GM18867 (cell line): ENCODE measurements around the gene GIPR.
A peak's percentile ranks its signal among the peaks of the same experiment; 100 is the strongest.
"Not testable (repeated sequence)": the region's sequence is repeated elsewhere in the genome, so short reads cannot be mapped to it uniquely, and the experiment has no call there.

Experiments used
- ATAC-seq: cut with Tn5 transposase; IDR thresholded peaks from one replicate; pipeline ENCODE4 v1.9.1; 2021; ENCODE audit warnings: mild to moderate bottlenecking, moderate library complexity; ENCODE audit not compliant: unreplicated experiment

Gene GIPR

DNA sequence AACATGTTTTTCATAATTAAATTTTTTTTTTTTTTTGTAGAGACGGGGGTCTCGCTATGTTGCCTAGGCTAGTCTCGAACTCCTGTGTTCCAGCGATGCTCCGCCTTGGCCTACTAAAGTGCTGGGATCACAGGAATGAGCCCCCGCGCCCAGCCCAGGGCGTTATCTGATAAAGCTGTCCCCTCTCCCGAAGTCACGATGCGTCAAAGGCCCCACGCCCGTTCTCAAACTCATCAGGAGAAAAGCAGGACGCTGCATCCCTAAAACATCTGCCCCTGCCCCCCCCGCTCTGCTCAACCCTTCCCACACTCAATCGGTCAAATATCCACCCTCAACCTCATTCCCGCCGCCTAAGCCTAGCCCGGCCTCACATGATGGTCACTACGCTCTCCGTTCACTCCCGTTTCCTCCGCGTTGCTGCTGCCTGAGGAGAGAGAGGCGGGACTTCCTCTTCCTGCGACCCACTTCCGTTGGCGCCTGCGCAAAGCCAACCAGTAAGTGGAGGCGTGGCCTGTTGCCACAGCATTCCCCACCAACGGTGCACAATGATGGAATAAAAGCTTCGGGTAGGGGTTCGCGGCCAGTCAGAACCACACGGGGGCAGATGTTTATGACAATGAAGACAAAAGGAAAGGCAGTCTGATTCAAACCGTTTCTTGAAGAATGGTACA is 23.6 kb downstream of the GIPR start, which contains the start of gene SNRPD2:
SNRPD2 (minus strand) TSS at position 438 of the 671 bp plus-strand sequence; CDS start at position 373, 65 bp downstream.
- peak; percentile 60 for ATAC-seq

GRCh38 chr19:45692187-45693105 is 24.4 kb downstream of the GIPR start, which contains the start of gene QPCTL:
QPCTL (plus strand) TSS chr19:45692666; CDS start chr19:45692704, 38 bp downstream.
- peak; percentile 82 for ATAC-seq

- ATAC-seq, result no peak
These were observed 25.2 kb downstream of the GIPR start for GRCh38 chr19:45693106-45693788.

- no peak for ATAC-seq
These were observed 33.7 kb downstream of the GIPR start for GRCh38 chr19:45701676-45702075.

GRCh38 chr19:45705115-45705514 is 37.1 kb downstream of the GIPR start:
- ATAC-seq, result no peak

- no peak for ATAC-seq
These were observed 37.8 kb downstream of the GIPR start for GRCh38 chr19:45705710-45706415.

GRCh38 chr19:45710356-45711130 is 42.5 kb downstream of the GIPR start:
- no peak for ATAC-seq

DNA sequence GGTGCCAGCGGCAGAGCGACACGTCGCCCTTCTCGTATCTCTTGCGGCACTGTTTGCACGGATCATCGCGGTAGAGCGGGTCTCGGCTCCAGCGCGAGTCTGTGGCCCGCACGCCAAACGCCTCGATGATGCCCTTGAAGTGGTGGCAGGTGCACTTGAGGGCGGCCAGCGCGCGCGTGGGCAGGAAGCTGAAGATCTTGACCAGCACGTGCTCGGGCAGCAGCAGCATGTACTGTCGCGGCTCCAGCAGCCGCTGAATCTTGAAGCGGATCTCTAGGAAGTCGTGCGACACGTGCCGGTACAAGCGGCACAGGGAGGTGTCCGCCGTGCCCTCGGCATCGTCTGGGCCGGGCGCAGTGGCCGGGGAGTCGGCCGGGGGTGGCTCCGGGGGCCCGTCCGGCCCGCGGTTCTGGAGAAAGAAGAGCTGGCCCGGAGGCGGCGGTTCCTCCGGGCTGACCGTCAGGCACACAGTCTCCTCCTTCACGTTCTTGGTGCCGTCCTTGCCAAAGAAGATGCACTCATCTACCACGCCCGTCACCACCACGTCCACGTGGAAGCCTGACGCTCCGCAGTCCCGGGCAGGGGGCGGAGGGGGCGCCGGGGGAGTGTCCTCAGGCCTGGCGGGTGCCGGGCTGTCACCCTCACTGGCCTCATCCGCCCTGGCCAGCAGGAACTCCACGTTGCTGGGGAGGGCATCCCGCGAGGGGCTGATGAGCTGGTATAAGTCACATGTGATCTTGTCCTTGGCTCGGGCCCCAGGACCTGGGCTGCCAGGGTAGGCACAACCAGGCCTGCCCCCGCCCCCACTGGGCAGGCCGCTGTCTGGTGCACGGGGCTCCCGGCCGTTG is 44.1 kb downstream of the GIPR start:
- no peak for ATAC-seq

DNA sequence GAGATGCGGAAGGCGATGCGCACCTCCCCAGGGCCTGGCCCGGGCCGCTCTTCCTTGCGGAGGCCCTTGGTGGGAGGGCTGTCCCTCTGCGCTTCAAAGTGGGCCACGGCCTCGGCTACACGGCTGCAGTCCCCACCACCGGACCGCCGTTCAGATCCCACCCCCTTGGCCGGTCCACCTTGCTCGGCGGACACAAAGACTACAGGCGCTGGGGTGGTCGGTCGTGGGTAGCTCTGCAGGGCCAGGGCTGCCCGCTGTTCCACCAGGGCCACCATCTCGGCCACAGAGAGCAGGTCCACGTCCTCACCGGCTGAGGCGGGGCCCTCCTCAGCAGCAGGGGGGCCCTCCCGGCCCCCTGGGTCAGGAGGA is 44.7 kb downstream of the GIPR start:
- no peak for ATAC-seq

GRCh38 chr19:45713141-45713540 is 45.1 kb downstream of the GIPR start:
- ATAC-seq, result no peak

- ATAC-seq, result no peak
These were observed 47.1 kb downstream of the GIPR start for GRCh38 chr19:45715139-45715538.

- no peak for ATAC-seq
These were observed 48.5 kb downstream of the GIPR start for GRCh38 chr19:45716359-45717130.

- ATAC-seq, result peak; percentile 90
These were observed 49.3 kb downstream of the GIPR start for GRCh38 chr19:45717131-45717982.

- ATAC-seq, result no peak
These were observed 50.1 kb downstream of the GIPR start for GRCh38 chr19:45717983-45718650.

GRCh38 chr19:45720065-45720464 is 52.0 kb downstream of the GIPR start:
- not testable (repeated sequence) for ATAC-seq

DNA sequence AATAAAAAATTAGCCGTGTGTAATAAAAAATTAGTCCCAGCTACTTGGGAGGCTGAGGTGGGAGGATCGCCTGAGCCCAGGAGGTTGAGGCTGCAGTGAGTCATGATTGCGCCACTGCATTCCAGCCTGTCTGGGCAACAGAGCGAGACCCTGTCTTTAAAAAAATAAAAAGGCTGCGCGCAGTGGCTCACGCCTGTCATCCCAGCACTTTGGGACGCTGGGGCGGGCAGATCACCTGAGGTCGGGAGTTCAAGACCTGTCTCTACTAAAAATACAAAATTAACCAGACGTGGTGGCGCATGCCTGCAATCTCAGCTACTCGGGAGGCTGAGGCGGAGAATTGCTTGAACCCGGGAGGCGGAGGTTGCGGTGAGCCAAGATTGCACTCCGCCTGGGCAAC is 60.7 kb downstream of the GIPR start:
- ATAC-seq, result not testable (repeated sequence)

GRCh38 chr19:45729800-45730290 is 61.8 kb downstream of the GIPR start:
- no peak for ATAC-seq
